Neural progenitor cell (in vitro differentiated cells): Measurements from ENCODE around the gene NPB.

Experiments used
- CTCF ChIP-seq: fragments of 200-600 bp; sonication (generic); IDR thresholded peaks from 2 replicates; pipeline ENCODE4 v1.5.1; 2017; ENCODE audit warnings: antibody characterized with exemption, mild to moderate bottlenecking
- EZH2 ChIP-seq: fragments of 200-600 bp; sonication (generic); IDR thresholded peaks from 2 replicates; pipeline ENCODE4 v1.6.1; 2017; ENCODE audit warnings: antibody characterized with exemption, mild to moderate bottlenecking, moderate library complexity

DNA sequence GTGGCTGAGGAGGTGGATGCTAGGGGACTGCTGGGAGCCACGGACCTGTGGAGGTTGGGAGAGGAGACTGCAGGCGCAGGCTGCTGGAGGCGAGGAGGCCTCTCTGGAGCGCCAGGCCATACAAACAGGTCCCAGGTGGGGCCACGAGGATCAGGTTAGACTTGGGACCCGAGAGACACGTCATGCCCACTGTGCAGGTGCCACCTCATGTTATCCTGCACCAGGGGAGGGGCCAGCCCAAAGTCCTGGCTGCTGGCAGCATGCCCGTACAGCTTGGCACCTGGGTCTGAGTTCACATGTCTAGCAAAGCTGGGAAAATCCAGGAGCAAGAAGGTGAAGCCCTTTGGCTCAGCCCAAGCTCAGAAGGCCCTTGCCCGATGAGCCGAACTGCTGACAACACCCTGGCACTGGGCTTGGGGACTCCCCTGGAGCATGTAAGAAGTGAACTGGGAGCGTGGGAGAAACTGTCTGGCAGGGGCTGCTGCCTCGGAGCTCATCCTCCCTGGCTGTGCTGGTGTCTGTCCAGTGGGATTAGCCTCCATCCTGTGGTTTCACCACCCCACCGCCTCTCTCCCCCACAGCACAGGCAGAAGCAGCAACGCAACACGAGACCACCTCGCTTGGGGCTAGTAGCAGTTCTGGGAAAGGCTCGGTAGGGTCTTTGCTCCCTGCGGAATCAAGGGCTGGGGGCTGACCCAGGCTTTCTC, 36.2 kb upstream of the NPB start:
- TF ChIP-seq CTCF (no peak), EZH2 (no peak)
